D721Med (cell line): Measurements from ENCODE around the gene HLA-B.

ENCODE experiments used
- DNase-seq: peaks from one replicate; pipeline ENCODE4 v3.0.0; 2011; ENCODE audit warnings: low spot score; ENCODE audit not compliant: insufficient read length
- FAIRE-seq: peaks from 2 replicates; lab custom pipeline; 2011; peaks lifted over from hg19 to GRCh38; lab: Jason Lieb, UNC
- CTCF ChIP-seq: IDR thresholded peaks from 2 replicates; pipeline ENCODE4 v1.5.1; 2012; ENCODE audit warnings: mild to moderate bottlenecking, control low read depth; ENCODE audit not compliant: insufficient read depth; ENCODE audit errors: missing control alignments

HLA-B gene

GRCh38 chr6:31366693-31367470 lies 9.9 kb upstream of the HLA-B start:
- peak; percentile 91 for TF ChIP-seq CTCF
- no peak for FAIRE-seq
- DNase-seq = peak; percentile 63

GRCh38 chr6:31365864-31366263 lies 8.9 kb upstream of the HLA-B start:
- no peak for FAIRE-seq

GRCh38 chr6:31363811-31364210 lies 6.8 kb upstream of the HLA-B start:
- FAIRE-seq (no peak), DNase-seq (no peak)
- TF ChIP-seq CTCF = no peak

More at GRCh38 chr6:31365864-31366263, 8.9 kb upstream of the HLA-B start:
- TF ChIP-seq CTCF = no peak
- no peak for DNase-seq

GRCh38 chr6:31362751-31363150 lies 5.8 kb upstream of the HLA-B start:
- DNase-seq (no peak), FAIRE-seq (no peak)
- no peak for TF ChIP-seq CTCF

- TF ChIP-seq CTCF = no peak
- DNase-seq = no peak
- FAIRE-seq = no peak
Observed at GRCh38 chr6:31359581-31359980, 2.6 kb upstream of the HLA-B start.

- DNase-seq (no peak), FAIRE-seq (no peak)
- no peak for TF ChIP-seq CTCF
Observed at GRCh38 chr6:31358302-31358701, 1.3 kb upstream of the HLA-B start.

- no peak for TF ChIP-seq CTCF
- no peak for FAIRE-seq
- no peak for DNase-seq
Observed at GRCh38 chr6:31357886-31358285, 907 bp upstream of the HLA-B start.
